Retinal pigment epithelial cell (primary cell): ENCODE results near the gene KLHL7.
A peak's percentile ranks its signal among the peaks of the same experiment; 100 is the strongest.

Experiments
- DNase-seq: peaks from one replicate; pipeline ENCODE4 v3.0.0-alpha.2; 2010; ENCODE audit warnings: low read depth
- H3K4me3 ChIP-seq: 2 replicates; pipeline ENCODE4 v1.5.1; 2011; ENCODE audit warnings: mild to moderate bottlenecking, low read length, control low read depth, moderate library complexity
- CTCF ChIP-seq: conservative IDR thresholded peaks from 2 replicates; pipeline ENCODE4 v1.5.1; 2011; ENCODE audit warnings: low read depth, low read length, control low read depth, inconsistent platforms

The KLHL7 gene

DNA sequence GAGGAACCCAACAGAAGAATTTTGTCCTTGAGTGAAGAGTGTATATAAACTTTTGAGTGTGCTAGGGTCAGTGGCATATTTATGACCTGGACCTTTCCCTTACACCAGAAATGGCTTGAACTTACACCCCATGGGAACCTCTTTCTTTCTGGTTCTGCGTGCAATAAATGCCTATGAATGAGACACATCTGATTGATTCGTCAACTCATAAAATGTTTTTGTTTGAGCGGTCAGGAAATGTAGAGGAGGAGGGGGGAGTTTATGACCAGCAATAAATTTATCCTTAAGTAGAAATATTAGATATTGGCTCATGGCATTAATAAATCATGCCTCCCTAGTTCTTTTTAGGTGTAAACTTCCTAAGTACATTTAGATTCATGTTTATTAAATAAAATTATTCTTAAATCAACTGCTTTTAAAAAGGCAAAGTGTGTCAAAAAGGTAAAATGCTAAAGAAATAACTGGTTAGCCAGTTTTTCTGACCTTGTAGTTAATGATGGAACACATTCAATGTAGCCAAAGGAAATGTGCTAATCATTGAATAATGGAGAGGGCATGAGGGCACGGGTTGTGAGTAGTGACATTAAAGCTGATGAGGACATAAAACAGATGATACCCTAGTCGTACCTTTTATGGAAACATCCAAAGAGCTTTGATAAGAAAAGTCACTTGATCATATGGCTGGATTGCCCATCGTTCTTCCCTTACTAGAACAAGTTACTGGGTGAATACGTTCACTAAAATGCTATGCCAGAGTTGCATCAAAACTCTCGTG is 62.7 kb downstream of the KLHL7 start:
- DNase-seq: no peak
- H3K4me3 ChIP-seq: no peak overlapping the region
- TF ChIP-seq CTCF: no peak

GRCh38 chr7:23175938-23176337 is 70.4 kb downstream of the KLHL7 start:
- TF ChIP-seq CTCF: no peak
- H3K4me3 ChIP-seq: no peak overlapping the region
- DNase-seq: no peak

DNA sequence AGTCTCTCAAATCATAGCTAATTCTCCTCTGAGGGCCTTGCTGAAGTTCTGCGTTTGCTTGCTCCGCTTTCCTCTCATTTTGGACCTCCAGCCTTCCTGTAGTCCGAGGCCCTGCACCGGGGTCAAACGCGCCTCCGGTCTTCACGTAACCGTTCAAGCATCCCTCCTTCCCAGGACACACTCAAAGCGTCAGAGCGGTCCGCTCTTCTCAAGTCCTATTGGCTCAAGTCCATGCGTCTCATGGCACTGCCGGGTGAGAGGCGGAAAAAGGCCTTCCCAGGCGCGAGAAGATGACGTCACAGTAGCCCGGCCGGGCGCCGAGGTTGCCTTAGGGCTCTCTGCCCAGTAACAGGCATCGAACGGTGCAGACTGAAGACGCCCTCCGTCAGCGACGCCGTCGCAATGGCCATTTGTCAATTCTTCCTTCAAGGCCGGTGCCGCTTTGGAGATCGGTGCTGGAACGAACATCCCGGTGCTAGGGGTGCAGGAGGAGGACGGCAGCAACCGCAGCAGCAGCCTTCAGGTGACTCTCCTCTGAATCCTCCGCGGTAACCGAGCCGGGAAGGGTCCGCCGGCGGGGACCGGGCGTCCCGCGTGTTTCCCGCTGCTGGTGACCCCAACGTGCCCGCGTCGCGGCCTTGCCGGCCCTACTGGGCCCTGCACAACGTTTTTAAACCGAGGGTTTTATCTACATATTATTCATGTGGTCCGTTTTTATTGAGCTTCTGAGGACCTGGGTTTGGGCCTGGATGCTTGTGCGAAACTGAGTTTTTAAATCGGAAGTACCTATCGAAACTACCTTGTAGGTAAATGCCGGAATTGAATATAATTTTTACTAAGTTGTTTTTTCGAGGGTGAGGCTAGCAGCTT is 76.3 kb downstream of the KLHL7 start, which contains the start of gene NUP42:
TSS of gene NUP42 (plus strand) at position 365 of the 870 bp plus-strand sequence. CDS start at position 403, 38 bp downstream.
- no peak for TF ChIP-seq CTCF
- peak within 1 kb of the TSS; percentile 86 for H3K4me3 ChIP-seq
- DNase-seq: peak; percentile 98

GRCh38 chr7:23183279-23184012 is 77.9 kb downstream of the KLHL7 start:
- DNase-seq: no peak
- TF ChIP-seq CTCF: no peak
- H3K4me3 ChIP-seq: peak overlapping the region; percentile 86

GRCh38 chr7:23184291-23184690 is 78.7 kb downstream of the KLHL7 start:
- H3K4me3 ChIP-seq: no peak overlapping the region
- DNase-seq: no peak
- no peak for TF ChIP-seq CTCF

- no peak overlapping the region for H3K4me3 ChIP-seq
- DNase-seq: no peak
- TF ChIP-seq CTCF: peak; percentile 69
Observed at GRCh38 chr7:23184709-23185359, 79.2 kb downstream of the KLHL7 start.
